ENCODE measurements around the gene SLC2A9. TPM values are rescaled to one million over a fixed set of nuclear protein-coding genes. Genes with fewer than 3 reads are reported as not detected.

SLC2A9 gene
- total RNA-seq, 4 donors from 2014 or later: 0.19 to 0.89 (median 0.62) TPM

GRCh38 chr4:9816285-9816684 is 205.0 kb downstream of the SLC2A9 start:
- in situ Hi-C loops (cut with MboI; ENCODE audit: low sequenced_read_pairs in 4 of 4): no loop called here

DNA sequence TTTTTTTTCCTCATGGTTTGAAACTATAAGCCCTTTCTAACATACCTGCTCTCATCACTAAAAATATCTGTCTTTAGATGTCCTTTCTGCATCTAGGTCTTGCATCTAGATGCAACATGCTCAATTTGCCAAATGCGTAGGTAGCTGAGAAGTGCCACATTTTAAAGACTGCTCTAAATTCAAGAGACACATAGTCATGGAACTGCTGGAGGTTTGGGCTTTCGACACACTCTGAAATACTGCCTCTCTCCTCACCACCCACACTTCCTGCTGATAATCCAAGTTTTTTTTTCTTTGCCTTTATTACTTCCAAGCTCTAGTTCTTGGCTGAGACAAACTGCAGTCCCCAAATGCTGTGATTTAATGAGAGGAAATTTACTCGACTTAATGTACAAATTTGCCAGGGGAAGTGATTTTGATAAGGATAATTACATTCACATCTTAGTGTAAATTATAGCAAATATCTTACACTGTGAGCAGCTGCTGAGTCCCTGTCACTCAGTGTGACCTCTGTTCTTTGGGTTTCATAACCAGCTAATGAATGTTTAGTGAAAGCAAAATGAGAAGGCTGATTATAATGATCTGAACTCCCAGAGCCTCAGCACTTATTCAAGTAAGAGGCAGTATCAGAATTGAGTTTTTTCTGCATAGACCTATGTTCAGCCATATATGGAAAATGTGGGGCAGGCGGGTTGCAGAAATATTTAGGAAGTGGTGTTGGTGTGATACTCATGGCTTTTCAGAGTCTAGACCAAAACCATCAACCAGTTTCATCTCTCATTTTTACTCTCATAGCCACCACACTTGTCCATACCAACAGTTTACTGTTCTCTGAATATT is 208.6 kb downstream of the SLC2A9 start:
- no peaks in the 10 kb centered on the region for H3K4me1 ChIP-seq
- no peak for ATAC-seq
- in situ Hi-C loops (cut with MboI; ENCODE audit: low sequenced_read_pairs in 4 of 4): no loop called here
- no peak for DNase-seq
- H3K27me3 ChIP-seq: no peaks in the 10 kb centered on the region
- H3K36me3 ChIP-seq: no peaks in the 10 kb centered on the region
- no peaks in the 10 kb centered on the region for H3K9me3 ChIP-seq
- no peak overlapping the region for H3K27ac ChIP-seq
- intact Hi-C loops (cut with DNase I; ENCODE audit: low total_unique reads): no loop called here
- TF ChIP-seq CTCF (IDR thresholded peaks at IDR 0.05 in 4 of 5, conservative IDR thresholded peaks at IDR 0.05 in 1 of 5) (no peak), POLR2A (IDR thresholded peaks at IDR 0.05) (no peak)
- H3K4me3 ChIP-seq: no peak overlapping the region

More at GRCh38 chr4:9816285-9816684, 205.0 kb downstream of the SLC2A9 start:
- Histone ChIP-seq H3K27ac (no peak overlapping the region), H3K4me3 (no peak overlapping the region), H3K27me3 (no peaks in the 10 kb centered on the region), H3K9me3 (no peaks in the 10 kb centered on the region), H3K36me3 (no peaks in the 10 kb centered on the region), H3K4me1 (no peaks in the 10 kb centered on the region)
- no peak for TF ChIP-seq POLR2A (IDR thresholded peaks at IDR 0.05)
- no peak for TF ChIP-seq CTCF (IDR thresholded peaks at IDR 0.05 in 4 of 5, conservative IDR thresholded peaks at IDR 0.05 in 1 of 5)
- DNase-seq: no peak
- intact Hi-C loops (cut with DNase I; ENCODE audit: low total_unique reads): no loop called here
- ATAC-seq: no peak

GRCh38 chr4:9811806-9812205 is 209.5 kb downstream of the SLC2A9 start:
- Histone ChIP-seq H3K27ac (no peak overlapping the region), H3K4me1 (no peaks in the 10 kb centered on the region)

GRCh38 chr4:9808077-9808476 is 213.2 kb downstream of the SLC2A9 start:
- Histone ChIP-seq H3K9me3 (no peaks in the 10 kb centered on the region), H3K4me3 (no peak overlapping the region), H3K36me3 (no peaks in the 10 kb centered on the region), H3K27ac (no peak overlapping the region), H3K4me1 (no peaks in the 10 kb centered on the region), H3K27me3 (no peaks in the 10 kb centered on the region)
- ATAC-seq (no peak), DNase-seq (no peak)
- in situ Hi-C loops (cut with MboI; ENCODE audit: low sequenced_read_pairs in 4 of 4) (no loop called here), intact Hi-C loops (cut with DNase I; ENCODE audit: low total_unique reads) (no loop called here)
- TF ChIP-seq POLR2A (IDR thresholded peaks at IDR 0.05): no peak
- no peak for TF ChIP-seq CTCF (IDR thresholded peaks at IDR 0.05 in 4 of 5, conservative IDR thresholded peaks at IDR 0.05 in 1 of 5)

More at GRCh38 chr4:9811806-9812205, 209.5 kb downstream of the SLC2A9 start:
- H3K36me3 ChIP-seq: no peaks in the 10 kb centered on the region
- in situ Hi-C loops (cut with MboI; ENCODE audit: low sequenced_read_pairs in 4 of 4) (no loop called here), intact Hi-C loops (cut with DNase I; ENCODE audit: low total_unique reads) (no loop called here)
- ATAC-seq (no peak), DNase-seq (no peak)
- H3K9me3 ChIP-seq: no peaks in the 10 kb centered on the region
- no peaks in the 10 kb centered on the region for H3K27me3 ChIP-seq
- no peak for TF ChIP-seq POLR2A (IDR thresholded peaks at IDR 0.05)
- no peak overlapping the region for H3K4me3 ChIP-seq

GRCh38 chr4:9804918-9805317 is 216.4 kb downstream of the SLC2A9 start:
- no peak for DNase-seq
- no peaks in the 10 kb centered on the region for H3K4me1 ChIP-seq
- peaks cover 0 to 2% (median 0%) of the 10 kb centered on the region in 3 donors for H3K27me3 ChIP-seq
- H3K27ac ChIP-seq: no peak overlapping the region
- H3K4me3 ChIP-seq: no peak overlapping the region
- TF ChIP-seq POLR2A (IDR thresholded peaks at IDR 0.05) (no peak), CTCF (IDR thresholded peaks at IDR 0.05 in 4 of 5, conservative IDR thresholded peaks at IDR 0.05 in 1 of 5) (no peak)
- in situ Hi-C loops (cut with MboI; ENCODE audit: low sequenced_read_pairs in 4 of 4): no loop called here
- no peaks in the 10 kb centered on the region for H3K9me3 ChIP-seq
- intact Hi-C loops (cut with DNase I; ENCODE audit: low total_unique reads): no loop called here
- no peak for ATAC-seq
- no peaks in the 10 kb centered on the region for H3K36me3 ChIP-seq

All from gastrocnemius medialis (tissue), 4 donors.